Nephron progenitor cell (in vitro differentiated cells): ENCODE measurements around the gene WNT1.

Experiments
- DNase-seq: peaks from one replicate; pipeline ENCODE4 v3.0.0; 2021
- H3K27ac Mint-ChIP-seq: 2 replicates; pipeline ENCODE4 v1.8.0; 2021; ENCODE audit warnings: mild to moderate bottlenecking, moderate library complexity, mixed read lengths
- H3K27me3 Mint-ChIP-seq: 2 replicates; pipeline ENCODE4 v1.8.0; 2021; ENCODE audit warnings: mild to moderate bottlenecking, low read depth, mixed read lengths; ENCODE audit not compliant: poor library complexity
- H3K36me3 Mint-ChIP-seq: 2 replicates; pipeline ENCODE4 v1.8.0; 2021; ENCODE audit warnings: low read depth, mixed read lengths
- H3K4me1 Mint-ChIP-seq: 2 replicates; pipeline ENCODE4 v1.8.0; 2021; ENCODE audit warnings: mixed read lengths
- H3K4me3 Mint-ChIP-seq: 2 replicates; pipeline ENCODE4 v1.8.0; 2021; ENCODE audit warnings: mild to moderate bottlenecking, moderate library complexity, mixed read lengths
- H3K9me3 Mint-ChIP-seq: 2 replicates; pipeline ENCODE4 v1.8.0; 2021; ENCODE audit warnings: mild to moderate bottlenecking, moderate library complexity, mixed read lengths
- CTCF ChIP-seq: fragments of 200-600 bp; sonication (generic); IDR thresholded peaks from 2 replicates; pipeline ENCODE4 v1.5.0; 2021; ENCODE audit warnings: antibody characterized with exemption

The WNT1 gene

GRCh38 chr12:48936379-48936979 lies 41.6 kb upstream of the WNT1 start:
- peaks cover 69% of the 10 kb centered on the region for H3K36me3 Mint-ChIP-seq
- peak; percentile 95 for TF ChIP-seq CTCF
- H3K9me3 Mint-ChIP-seq = no peaks in the 10 kb centered on the region
- H3K27ac Mint-ChIP-seq = peak overlapping the region; percentile 20
- peaks cover 6% of the 10 kb centered on the region for H3K4me1 Mint-ChIP-seq
- H3K4me3 Mint-ChIP-seq = no peak overlapping the region
- peak; percentile 91 for DNase-seq
- peaks cover 2% of the 10 kb centered on the region for H3K27me3 Mint-ChIP-seq

- no peak for DNase-seq
- no peaks in the 10 kb centered on the region for H3K9me3 Mint-ChIP-seq
- H3K27me3 Mint-ChIP-seq = peaks cover 2% of the 10 kb centered on the region
- H3K36me3 Mint-ChIP-seq = peaks cover 68% of the 10 kb centered on the region
- peak overlapping the region; percentile 59 for H3K27ac Mint-ChIP-seq
- H3K4me1 Mint-ChIP-seq = peaks cover 6% of the 10 kb centered on the region
- no peak overlapping the region for H3K4me3 Mint-ChIP-seq
- TF ChIP-seq CTCF = no peak
Measured at GRCh38 chr12:48937170-48937569, 41.0 kb upstream of the WNT1 start.

GRCh38 chr12:48938805-48939204 lies 39.3 kb upstream of the WNT1 start:
- no peak for TF ChIP-seq CTCF
- Mint-ChIP-seq H3K36me3 (peaks cover 55% of the 10 kb centered on the region), H3K27me3 (no peaks in the 10 kb centered on the region), H3K4me3 (no peak overlapping the region), H3K27ac (no peak overlapping the region), H3K4me1 (peaks cover 8% of the 10 kb centered on the region), H3K9me3 (no peaks in the 10 kb centered on the region)
- DNase-seq = no peak

- Mint-ChIP-seq H3K27me3 (no peaks in the 10 kb centered on the region), H3K9me3 (no peaks in the 10 kb centered on the region), H3K4me3 (no peak overlapping the region), H3K4me1 (peaks cover 11% of the 10 kb centered on the region), H3K27ac (no peak overlapping the region), H3K36me3 (peaks cover 45% of the 10 kb centered on the region)
- no peak for DNase-seq
- TF ChIP-seq CTCF = no peak
Measured at GRCh38 chr12:48940181-48940580, 37.9 kb upstream of the WNT1 start.

- no peak overlapping the region for H3K27ac Mint-ChIP-seq
- H3K27me3 Mint-ChIP-seq = peaks cover 4% of the 10 kb centered on the region
- TF ChIP-seq CTCF = no peak
- H3K9me3 Mint-ChIP-seq = no peaks in the 10 kb centered on the region
- H3K4me1 Mint-ChIP-seq = peaks cover 11% of the 10 kb centered on the region
- no peak overlapping the region for H3K4me3 Mint-ChIP-seq
- peaks cover 28% of the 10 kb centered on the region for H3K36me3 Mint-ChIP-seq
- DNase-seq = no peak
Measured at GRCh38 chr12:48943221-48943620, 34.9 kb upstream of the WNT1 start.

GRCh38 chr12:48946205-48946604 lies 31.9 kb upstream of the WNT1 start:
- Mint-ChIP-seq H3K27me3 (peaks cover 4% of the 10 kb centered on the region), H3K36me3 (peaks cover 17% of the 10 kb centered on the region), H3K9me3 (no peaks in the 10 kb centered on the region), H3K4me1 (peaks cover 21% of the 10 kb centered on the region), H3K4me3 (no peak overlapping the region), H3K27ac (peak overlapping the region; percentile 25)
- DNase-seq = no peak
- TF ChIP-seq CTCF = no peak
